GM20431 (cell line): ENCODE data around the gene ROBO1.
"Not testable (repeated sequence)": the region's sequence is repeated elsewhere in the genome, so short reads cannot be mapped to it uniquely, and the experiment has no call there.

ENCODE experiments used
- in situ Hi-C: fragments of 300-500 bp; cut with MseI, MboI; formaldehyde crosslinking; loops from one replicate; pipeline ENCODE4 v1.15.0; 2020; ENCODE audit warnings: low sequenced_read_pairs; ENCODE audit not compliant: unreplicated experiment

Gene ROBO1

GRCh38 chr3:79560698-79561097 lies 207.1 kb downstream of the ROBO1 start:
- in situ Hi-C loops, result no loop called here

- in situ Hi-C loops, result no loop called here
Measured at GRCh38 chr3:79558943-79559342, 208.9 kb downstream of the ROBO1 start.

GRCh38 chr3:79555655-79556054 lies 212.1 kb downstream of the ROBO1 start:
- in situ Hi-C loops, result no loop called here

- in situ Hi-C loops, result no loop called here
Measured at GRCh38 chr3:79551997-79552396, 215.8 kb downstream of the ROBO1 start.

- in situ Hi-C loops, result no loop called here
Measured at GRCh38 chr3:79551321-79551892, 216.4 kb downstream of the ROBO1 start.

GRCh38 chr3:79543218-79543982 lies 224.4 kb downstream of the ROBO1 start:
- in situ Hi-C loops, result no loop called here

GRCh38 chr3:79534727-79535126 lies 233.1 kb downstream of the ROBO1 start:
- in situ Hi-C loops, result no loop called here

- in situ Hi-C loops, result no loop called here
Measured at GRCh38 chr3:79531566-79532295, 236.1 kb downstream of the ROBO1 start.

GRCh38 chr3:79521221-79521848 lies 246.5 kb downstream of the ROBO1 start:
- in situ Hi-C loops, result no loop called here

- in situ Hi-C loops, result no loop called here
Measured at GRCh38 chr3:79517766-79518413, 249.9 kb downstream of the ROBO1 start.

- in situ Hi-C loops, result no loop called here
Measured at GRCh38 chr3:79516795-79517194, 251.0 kb downstream of the ROBO1 start.

GRCh38 chr3:79515072-79515471 lies 252.7 kb downstream of the ROBO1 start:
- in situ Hi-C loops, result no loop called here

GRCh38 chr3:79514069-79514468 lies 253.7 kb downstream of the ROBO1 start:
- in situ Hi-C loops, result no loop called here

GRCh38 chr3:79506751-79507150 lies 261.0 kb downstream of the ROBO1 start:
- in situ Hi-C loops, result no loop called here

GRCh38 chr3:79502216-79502681 lies 265.5 kb downstream of the ROBO1 start:
- in situ Hi-C loops, result not testable (repeated sequence)

GRCh38 chr3:79497447-79498111 lies 270.2 kb downstream of the ROBO1 start:
- in situ Hi-C loops, result no loop called here

- in situ Hi-C loops, result no loop called here
Measured at GRCh38 chr3:79491029-79491641, 276.7 kb downstream of the ROBO1 start.

GRCh38 chr3:79490165-79491028 lies 277.4 kb downstream of the ROBO1 start:
- in situ Hi-C loops, result no loop called here
